BLaER1 treated with 17β-estradiol and CSF1 and Interleukin-3, amounts not matched to agents 10 nM and 100 nM (cell line): ENCODE data around the gene C3orf20.

Experiments
- H3K27ac ChIP-seq, 11 experiments: shearing (Covaris generic); formaldehyde crosslinking; 2 replicates each; pipeline ENCODE4 v1.8.1; 2022
- H3K27me3 ChIP-seq, 11 experiments: shearing (Covaris generic); formaldehyde crosslinking; 2 replicates each; pipeline ENCODE4 v1.8.1; 2022
- H3K36me3 ChIP-seq, 11 experiments: shearing (Covaris generic); formaldehyde crosslinking; 2 replicates each; pipeline ENCODE4 v1.8.1; 2022
- H3K4me1 ChIP-seq, 10 experiments: shearing (Covaris generic); formaldehyde crosslinking; 2 replicates each; pipeline ENCODE4 v1.8.1; 2022
- H3K4me2 ChIP-seq, 11 experiments: shearing (Covaris generic); formaldehyde crosslinking; 2 replicates each; pipeline ENCODE4 v1.8.1; 2022
- H3K4me3 ChIP-seq, 10 experiments: shearing (Covaris generic); formaldehyde crosslinking; 2 replicates each; pipeline ENCODE4 v1.8.1; 2022
- H3K9ac ChIP-seq, 11 experiments: shearing (Covaris generic); formaldehyde crosslinking; 2 replicates each; pipeline ENCODE4 v1.8.1; 2022
- H3K9me3 ChIP-seq, 11 experiments: shearing (Covaris generic); formaldehyde crosslinking; replicated peaks in 1 of 11; 2 replicates each; pipeline ENCODE4 v1.8.1; 2022
- H4K20me1 ChIP-seq, 11 experiments: shearing (Covaris generic); formaldehyde crosslinking; 2 replicates each; pipeline ENCODE4 v1.8.1; 2022
- Cebpa-rat ChIP-seq, 11 experiments: shearing (Covaris generic); IDR thresholded peaks; 2 replicates each; pipeline ENCODE4 v1.8.1; 2022

C3orf20 gene

GRCh38 chr3:14633819-14634424 lies 41.0 kb upstream of the C3orf20 start:
- H3K27me3 ChIP-seq, result no peaks in the 10 kb centered on the region
- no peaks in the 10 kb centered on the region for H4K20me1 ChIP-seq
- TF ChIP-seq Cebpa-rat (IDR thresholded peaks at IDR 0.05), result no peak
- H3K9me3 ChIP-seq, result peaks cover 0 to 8% (median 0%) of the 10 kb centered on the region in 11 experiments; a peak in 2 of 22 replicates
- H3K36me3 ChIP-seq, result no peaks in the 10 kb centered on the region
- H3K9ac ChIP-seq, result no peak overlapping the region
- H3K4me2 ChIP-seq, result no peak overlapping the region
- H3K4me1 ChIP-seq, result no peaks in the 10 kb centered on the region
- H3K27ac ChIP-seq, result no peak overlapping the region
- H3K4me3 ChIP-seq, result no peak overlapping the region

DNA sequence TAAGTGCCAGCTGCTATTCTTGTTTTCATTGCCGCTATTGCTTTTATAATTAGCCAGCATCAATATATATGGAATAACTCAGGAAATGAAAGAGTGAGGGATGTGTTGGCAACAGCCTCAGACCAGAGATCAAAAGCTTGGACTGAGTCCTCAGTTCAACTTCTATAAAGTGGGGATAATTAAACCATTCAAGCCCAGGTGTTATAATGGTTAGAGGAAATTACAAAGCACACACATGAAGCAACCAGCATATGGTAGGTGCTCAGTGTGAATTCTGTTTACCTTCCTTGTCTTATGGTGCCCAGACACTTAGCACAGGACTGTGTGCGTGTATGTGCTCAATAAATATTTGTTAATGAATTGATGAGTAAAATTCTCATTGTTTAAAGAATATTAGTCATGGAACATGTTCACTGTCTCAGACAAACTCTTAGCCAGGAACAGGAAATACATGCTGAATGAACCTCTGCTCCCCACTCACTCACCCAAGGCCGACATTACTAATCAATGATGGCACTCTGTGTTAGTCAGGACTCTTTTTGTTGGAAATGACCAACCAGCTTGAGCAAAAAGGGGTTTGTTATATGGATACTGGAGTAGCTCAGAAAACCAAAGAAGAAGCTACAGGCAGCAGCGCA lies 40.1 kb upstream of the C3orf20 start:
- Histone ChIP-seq H3K9ac (no peak overlapping the region), H3K36me3 (no peaks in the 10 kb centered on the region), H3K4me2 (no peak overlapping the region), H3K9me3 (peaks cover 0 to 8% (median 0%) of the 10 kb centered on the region in 11 experiments; a peak in 1 of 22 replicates), H3K4me1 (no peaks in the 10 kb centered on the region), H4K20me1 (no peaks in the 10 kb centered on the region), H3K4me3 (no peak overlapping the region), H3K27me3 (no peaks in the 10 kb centered on the region), H3K27ac (no peak overlapping the region)
- no peak for TF ChIP-seq Cebpa-rat (IDR thresholded peaks at IDR 0.05)

DNA sequence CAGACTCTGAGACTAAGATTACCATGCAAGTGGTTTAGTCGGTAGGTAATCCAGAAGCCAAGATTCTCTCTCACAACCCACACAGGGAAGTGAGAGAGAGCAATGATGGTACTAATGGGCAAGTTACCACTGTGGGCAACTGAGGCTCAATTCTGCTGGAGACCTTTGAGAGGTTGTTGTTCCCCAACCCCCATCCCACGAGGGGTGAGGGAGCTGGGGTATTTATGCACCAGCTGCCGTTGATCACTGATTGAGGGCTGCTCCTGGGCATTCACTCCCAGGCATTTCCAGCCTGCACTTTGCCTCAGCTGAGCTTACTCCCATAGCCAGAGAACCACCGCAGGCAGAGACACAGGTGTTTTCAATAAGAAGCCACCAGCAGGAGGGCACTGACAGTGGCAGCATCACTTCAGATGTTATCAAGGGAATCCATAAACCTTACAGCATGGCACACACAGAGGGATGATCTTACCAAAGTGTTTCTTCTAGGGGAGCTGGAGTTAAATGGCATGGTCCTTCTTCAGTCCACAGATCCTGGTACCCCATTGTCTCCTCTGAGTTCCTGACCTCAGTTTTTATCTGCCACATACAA lies 38.3 kb upstream of the C3orf20 start:
- H4K20me1 ChIP-seq, result no peaks in the 10 kb centered on the region
- H3K27me3 ChIP-seq, result no peaks in the 10 kb centered on the region
- H3K9me3 ChIP-seq, result peaks cover 0 to 8% (median 0%) of the 10 kb centered on the region in 11 experiments; a peak in 1 of 22 replicates
- H3K36me3 ChIP-seq, result no peaks in the 10 kb centered on the region
- H3K4me1 ChIP-seq, result no peaks in the 10 kb centered on the region
- no peak for TF ChIP-seq Cebpa-rat (IDR thresholded peaks at IDR 0.05)
- H3K4me2 ChIP-seq, result no peak overlapping the region
- H3K4me3 ChIP-seq, result no peak overlapping the region
- no peak overlapping the region for H3K27ac ChIP-seq
- no peak overlapping the region for H3K9ac ChIP-seq

DNA sequence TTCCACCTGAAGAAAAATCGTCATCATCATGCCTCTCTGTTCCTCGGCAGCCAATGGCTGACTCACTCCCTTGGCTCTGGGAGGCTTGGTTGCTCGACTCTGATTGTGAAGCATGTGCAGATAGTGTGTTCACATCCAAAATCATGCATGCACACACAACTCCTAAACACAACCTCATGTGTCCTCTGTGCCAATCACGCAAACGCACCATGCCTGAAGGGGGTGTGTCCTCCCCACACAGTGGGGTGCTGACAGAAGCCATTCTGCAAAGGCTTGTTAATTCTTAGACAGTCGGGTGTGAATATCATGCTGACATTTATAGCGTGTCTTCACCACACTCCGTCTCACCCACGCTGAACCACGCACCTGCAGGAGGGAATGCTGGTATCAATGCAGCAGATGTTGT lies 34.8 kb upstream of the C3orf20 start:
- 0 out of 22 replicates have a peak, but pooled peaks cover 0 to 8% (median 0%) of the 10 kb centered on the region in 11 experiments for H3K9me3 ChIP-seq
- H4K20me1 ChIP-seq, result no peaks in the 10 kb centered on the region
- no peak for TF ChIP-seq Cebpa-rat (IDR thresholded peaks at IDR 0.05)
- H3K4me2 ChIP-seq, result no peak overlapping the region
- H3K36me3 ChIP-seq, result no peaks in the 10 kb centered on the region
- no peaks in the 10 kb centered on the region for H3K27me3 ChIP-seq
- no peak overlapping the region for H3K27ac ChIP-seq
- H3K4me3 ChIP-seq, result no peak overlapping the region
- H3K9ac ChIP-seq, result no peak overlapping the region
- H3K4me1 ChIP-seq, result no peaks in the 10 kb centered on the region

DNA sequence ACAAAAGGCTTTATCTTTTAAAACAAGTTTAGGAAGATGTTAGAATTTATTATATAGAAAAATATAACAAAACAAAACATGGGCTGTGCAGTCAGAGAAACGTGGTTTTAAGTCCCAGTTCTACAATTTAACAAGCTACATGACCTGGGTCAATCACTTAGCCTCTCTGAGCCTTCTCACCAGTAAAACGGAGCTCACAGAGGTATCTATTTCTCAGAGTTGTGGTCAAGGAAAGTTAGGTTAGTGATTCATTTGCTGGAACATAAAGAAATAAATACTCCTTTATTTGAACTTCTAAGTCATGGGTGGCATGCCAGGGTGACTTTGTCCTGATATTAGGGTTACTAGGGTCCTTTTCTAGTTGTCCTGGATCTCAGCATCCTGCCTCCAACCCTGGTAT lies 34.2 kb upstream of the C3orf20 start:
- Histone ChIP-seq H3K27me3 (no peaks in the 10 kb centered on the region), H3K9me3 (0 out of 22 replicates have a peak, but pooled peaks cover 0 to 8% (median 0%) of the 10 kb centered on the region in 11 experiments), H3K4me1 (no peaks in the 10 kb centered on the region), H3K9ac (no peak overlapping the region), H3K4me3 (no peak overlapping the region), H3K4me2 (no peak overlapping the region), H4K20me1 (no peaks in the 10 kb centered on the region), H3K36me3 (no peaks in the 10 kb centered on the region), H3K27ac (no peak overlapping the region)
- TF ChIP-seq Cebpa-rat (IDR thresholded peaks at IDR 0.05), result no peak

GRCh38 chr3:14641346-14641745 lies 33.6 kb upstream of the C3orf20 start:
- no peaks in the 10 kb centered on the region for H3K27me3 ChIP-seq
- TF ChIP-seq Cebpa-rat (IDR thresholded peaks at IDR 0.05), result no peak
- H3K4me3 ChIP-seq, result no peak overlapping the region
- no peak overlapping the region for H3K9ac ChIP-seq
- no peaks in the 10 kb centered on the region for H3K4me1 ChIP-seq
- no peak overlapping the region for H3K4me2 ChIP-seq
- H4K20me1 ChIP-seq, result no peaks in the 10 kb centered on the region
- no peaks in the 10 kb centered on the region for H3K36me3 ChIP-seq
- no peak overlapping the region for H3K27ac ChIP-seq
- H3K9me3 ChIP-seq, result 0 out of 22 replicates have a peak, but pooled peaks cover 0 to 2% (median 0%) of the 10 kb centered on the region in 11 experiments

- H3K9ac ChIP-seq, result no peak overlapping the region
- no peaks in the 10 kb centered on the region for H3K36me3 ChIP-seq
- H3K4me2 ChIP-seq, result no peak overlapping the region
- H3K27ac ChIP-seq, result no peak overlapping the region
- no peaks in the 10 kb centered on the region for H3K9me3 ChIP-seq
- no peak for TF ChIP-seq Cebpa-rat (IDR thresholded peaks at IDR 0.05)
- H3K27me3 ChIP-seq, result no peaks in the 10 kb centered on the region
- H4K20me1 ChIP-seq, result no peaks in the 10 kb centered on the region
- H3K4me1 ChIP-seq, result peaks cover 2 to 5% (median 3%) of the 10 kb centered on the region in 10 experiments; a peak in 11 of 20 replicates
- no peak overlapping the region for H3K4me3 ChIP-seq
Observed at GRCh38 chr3:14645453-14645852, 29.5 kb upstream of the C3orf20 start.

GRCh38 chr3:14646131-14646573 lies 28.8 kb upstream of the C3orf20 start:
- no peak for TF ChIP-seq Cebpa-rat (IDR thresholded peaks at IDR 0.05)
- Histone ChIP-seq H3K4me2 (no peak overlapping the region), H3K4me3 (no peak overlapping the region), H3K9me3 (no peaks in the 10 kb centered on the region), H4K20me1 (no peaks in the 10 kb centered on the region), H3K4me1 (peaks cover 7 to 9% (median 8%) of the 10 kb centered on the region in 10 experiments; a peak in 14 of 20 replicates), H3K27ac (no peak overlapping the region), H3K9ac (no peak overlapping the region), H3K27me3 (no peaks in the 10 kb centered on the region), H3K36me3 (no peaks in the 10 kb centered on the region)

DNA sequence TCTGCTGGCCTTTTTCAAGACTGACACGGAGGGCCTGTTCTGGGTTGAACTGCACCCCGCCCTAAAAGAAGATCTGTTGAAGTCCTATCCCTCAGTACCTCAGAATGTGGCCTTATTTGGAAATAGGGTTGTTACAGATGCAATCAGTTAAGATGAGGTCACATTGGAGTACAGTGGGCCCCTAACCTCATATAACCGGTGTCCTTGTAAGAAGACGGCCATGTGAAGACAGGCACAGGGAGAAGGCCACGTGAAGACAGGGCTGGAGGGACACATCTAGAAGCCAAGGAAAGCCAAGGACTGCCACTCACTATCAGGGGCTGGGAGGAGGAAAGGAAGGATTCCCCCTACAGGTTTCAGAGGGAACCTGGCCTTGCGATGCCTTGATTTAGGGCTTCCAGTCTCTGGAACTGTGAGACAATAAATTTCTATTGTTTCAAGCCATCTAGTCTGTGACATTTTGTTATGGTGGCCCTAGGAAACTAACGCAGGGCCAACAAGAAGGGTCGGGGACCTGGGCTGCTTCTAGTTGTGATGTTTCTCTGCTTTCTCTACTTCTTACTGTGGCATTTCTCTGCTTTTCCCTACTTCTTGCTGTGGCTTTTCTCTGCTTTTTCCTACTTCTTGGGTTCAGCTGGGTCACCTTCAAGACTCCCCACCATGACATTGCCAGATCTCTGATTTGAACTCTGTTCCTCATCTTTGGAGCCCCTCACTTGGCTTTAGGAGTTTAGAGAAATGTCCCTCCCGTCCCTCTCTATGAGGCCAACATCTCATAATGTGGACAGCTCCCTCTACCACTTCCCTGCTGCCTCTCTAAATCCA lies 28.1 kb upstream of the C3orf20 start:
- Histone ChIP-seq H3K27me3 (no peaks in the 10 kb centered on the region), H3K9me3 (no peaks in the 10 kb centered on the region), H3K4me1 (peaks cover 7 to 9% (median 8%) of the 10 kb centered on the region in 10 experiments; a peak in 14 of 20 replicates), H3K4me3 (no peak overlapping the region), H3K4me2 (no peak overlapping the region), H4K20me1 (no peaks in the 10 kb centered on the region), H3K9ac (no peak overlapping the region), H3K27ac (no peak overlapping the region), H3K36me3 (no peaks in the 10 kb centered on the region)
- TF ChIP-seq Cebpa-rat (IDR thresholded peaks at IDR 0.05), result no peak
